GM12878 (cell line): ENCODE data around the gene PTPRS. TPM values are rescaled to one million over a fixed set of nuclear protein-coding genes. Genes with fewer than 3 reads are reported as not detected.

Experiments used
- ATAC-seq: fragments of 200-7000 bp; cut with Tn5 transposase; 3 replicates; pipeline ENCODE4 v1.9.1; 2020; ENCODE audit warnings: mild to moderate bottlenecking, moderate library complexity
- BruUV-seq: library from RNA; stranded (reverse); fragments of 400-500 nt; replicated peaks from 2 replicates; lab custom pipeline; 2021; lab: Mats Ljungman, UMichigan
- CTCF ChIA-PET: fragments of 300-600 bp; sonication (Branson Sonifier 250); formaldehyde crosslinking; extraction: SDS; loops from one replicate; lab custom pipeline; 2021; ENCODE audit warnings: inconsistent platforms; lab: Yijun Ruan, JAX
- POLR2A ChIA-PET: fragments of 350-600 bp; formaldehyde crosslinking; extraction: SDS; loops from one replicate; lab custom pipeline; 2021; ENCODE audit warnings: inconsistent platforms; lab: Charles Lee
- RAD21 ChIA-PET: fragments of 300-600 bp; sonication (Branson Sonifier 250); formaldehyde crosslinking; loops from one replicate; lab custom pipeline; 2023; ENCODE audit warnings: antibody characterized with exemption; ENCODE audit not compliant: unreplicated experiment; lab: Charles Lee
- SMC1A ChIA-PET: fragments of 300-600 bp; sonication (Branson Sonifier 250); formaldehyde crosslinking; loops from one replicate; lab custom pipeline; 2023; ENCODE audit not compliant: unreplicated experiment, uncharacterized antibody; lab: Charles Lee
- DNase-seq: peaks from one replicate; pipeline ENCODE4 v3.0.0-alpha.2; 2011; ENCODE audit warnings: low read depth, low spot score
- FAIRE-seq: peaks from 3 replicates; lab custom pipeline; 2011; peaks lifted over from hg19 to GRCh38; lab: Jason Lieb, UNC
- H2AFZ ChIP-seq: 2 replicates; pipeline ENCODE4 v1.6.0; 2011; ENCODE audit warnings: low read depth, low read length, control low read depth; ENCODE audit not compliant: control insufficient read depth
- H3K27ac ChIP-seq: 2 replicates; pipeline ENCODE4 v1.5.1; 2011; ENCODE audit warnings: control low read depth; ENCODE audit not compliant: control insufficient read depth, insufficient read depth
- H3K27me3 ChIP-seq, 2 experiments: replicated peaks in 1 of 2; 2 replicates each; pipeline versions ENCODE4 v1.6.0 to v1.6.1; 2011; ENCODE audit warnings: low read length in 1 of 2; ENCODE audit not compliant: control insufficient read depth in 2 of 2, insufficient read depth in 2 of 2
- H3K36me3 ChIP-seq, 2 experiments: 2 replicates each; pipeline ENCODE4 v1.5.1; 2011; ENCODE audit warnings: low read length in 1 of 2; ENCODE audit not compliant: control insufficient read depth in 2 of 2, insufficient read depth in 2 of 2
- H3K4me1 ChIP-seq: 2 replicates; pipeline ENCODE4 v1.6.1; 2011; ENCODE audit warnings: mild to moderate bottlenecking, low read length, moderate library complexity, mixed read lengths; ENCODE audit not compliant: control insufficient read depth, insufficient read depth
- H3K4me2 ChIP-seq: 2 replicates; pipeline ENCODE4 v1.6.0; 2011; ENCODE audit warnings: control low read depth; ENCODE audit not compliant: control insufficient read depth, insufficient read depth
- H3K4me3 ChIP-seq: fragments of 200-600 bp; sonication (generic); 2 replicates; pipeline ENCODE4 v1.5.1; 2016
- H3K79me2 ChIP-seq: 2 replicates; pipeline ENCODE4 v1.6.0; 2011; ENCODE audit warnings: low read length; ENCODE audit not compliant: control insufficient read depth, insufficient read depth
- H3K9ac ChIP-seq: 2 replicates; pipeline ENCODE4 v1.8.0; 2011; ENCODE audit warnings: low read length, control low read depth, mixed read lengths; ENCODE audit not compliant: control insufficient read depth, insufficient read depth
- H3K9me3 ChIP-seq: replicated peaks from 3 replicates; pipeline ENCODE4 v1.5.1; 2011; ENCODE audit warnings: mild to moderate bottlenecking, low read length; ENCODE audit not compliant: control insufficient read depth, insufficient read depth
- H4K20me1 ChIP-seq: 2 replicates; pipeline ENCODE4 v1.6.0; 2011; ENCODE audit not compliant: control insufficient read depth, insufficient read depth
- CHD1 ChIP-seq: IDR thresholded peaks from 2 replicates; pipeline ENCODE4 v1.6.1; 2012; ENCODE audit warnings: low read depth, low read length, improper control_type of control experiment
- EGR1 ChIP-seq, 2 experiments: IDR thresholded peaks; 1 replicate in 1 of 2; 2 replicates in 1 of 2; pipeline ENCODE4 v1.6.1; 2011 to 2012; ENCODE audit warnings: low read depth in 2 of 2, low read length in 2 of 2, borderline replicate concordance in 1 of 2, mild to moderate bottlenecking in 1 of 2, moderate library complexity in 1 of 2
- EZH2 ChIP-seq: IDR thresholded peaks from 2 replicates; pipeline ENCODE4 v1.6.1; 2012; ENCODE audit warnings: low read depth, mild to moderate bottlenecking, control low read depth, inconsistent platforms, low read length, borderline replicate concordance; ENCODE audit not compliant: control insufficient read depth
- MAX ChIP-seq: IDR thresholded peaks from 2 replicates; pipeline ENCODE4 v1.6.1; 2012; ENCODE audit warnings: low read depth, low read length, improper control_type of control experiment
- MTA2 ChIP-seq: fragments of 450-650 bp; IDR thresholded peaks from 2 replicates; pipeline ENCODE4 v1.6.1; 2016; ENCODE audit warnings: low read depth, mild to moderate bottlenecking, moderate library complexity
- MXI1 ChIP-seq: fragments of 150-350 bp; IDR thresholded peaks from 2 replicates; pipeline ENCODE4 v1.6.1; 2011; ENCODE audit warnings: low read depth, mild to moderate bottlenecking, inconsistent platforms, low read length, improper control_type of control experiment
- PKNOX1 ChIP-seq: fragments of 450-650 bp; IDR thresholded peaks from 2 replicates; pipeline ENCODE4 v1.6.1; 2016; ENCODE audit warnings: mild to moderate bottlenecking
- POLR2AphosphoS5 ChIP-seq: IDR thresholded peaks from 2 replicates; pipeline ENCODE4 v1.6.1; 2011; ENCODE audit warnings: mild to moderate bottlenecking, low read length, inconsistent platforms
- RELA ChIP-seq: fragments of 450-650 bp; IDR thresholded peaks from 2 replicates; pipeline ENCODE4 v1.8.0; 2014; ENCODE audit warnings: borderline replicate concordance; ENCODE audit not compliant: partially characterized antibody
- RUNX3 ChIP-seq: IDR thresholded peaks from 2 replicates; pipeline ENCODE4 v1.6.1; 2012; ENCODE audit warnings: low read length, inconsistent platforms
- SMARCA5 ChIP-seq: fragments of 450-650 bp; IDR thresholded peaks from 2 replicates; pipeline ENCODE4 v1.6.1; 2017; ENCODE audit warnings: mild to moderate bottlenecking
- SUZ12 ChIP-seq: fragments of 200-600 bp; sonication (generic); IDR thresholded peaks from one replicate; pipeline ENCODE4 v1.6.1; 2018; ENCODE audit warnings: antibody characterized with exemption, mild to moderate bottlenecking; ENCODE audit not compliant: unreplicated experiment
- WRNIP1 ChIP-seq: IDR thresholded peaks from 2 replicates; pipeline ENCODE4 v1.6.1; 2011; ENCODE audit warnings: low read depth, low read length, improper control_type of control experiment, borderline replicate concordance
- ZBTB4 ChIP-seq: fragments of 450-650 bp; formaldehyde crosslinking; IDR thresholded peaks from 2 replicates; pipeline ENCODE4 v1.4.0; 2022; ENCODE audit warnings: mild to moderate bottlenecking, moderate library complexity
- ZNF384 ChIP-seq: IDR thresholded peaks from 2 replicates; pipeline ENCODE4 v1.6.1; 2012; ENCODE audit warnings: low read depth, mild to moderate bottlenecking, low read length, improper control_type of control experiment, borderline replicate concordance
- WGBS: methylation state at CpG from one replicate; pipeline ENCODE4 v1.1.6; 2016; ENCODE audit warnings: low lambda C conversion rate; ENCODE audit not compliant: insufficient replicate concordance, insufficient coverage; ENCODE audit errors: missing lambda C conversion rate; 5-methylcytosine and 5-hydroxymethylcytosine counted together
- in situ Hi-C: fragments of 300-500 bp; cut with MboI; formaldehyde crosslinking; loops from 9 replicates; pipeline ENCODE4 v1.14.3; 2018; ENCODE audit warnings: mixed read lengths
- intact Hi-C: fragments of 100-400 bp; cut with micrococcal nuclease; formaldehyde crosslinking; loops from one replicate; pipeline ENCODE4 v1.14.2; 2022; ENCODE audit not compliant: unreplicated experiment
- polyA plus RNA-seq, 11 experiments: library from polyadenylated mRNA; depleted of rRNA in 4 of 11; unstranded in 6 of 11; stranded (reverse) in 5 of 11; fragments of >200 nt; fragmentation: Nextera tagmentation in 4 of 11; fragmentation: Illumina TruSeq in 1 of 11; extraction: Ambion mirVana in 4 of 11; extraction: Trizol in 1 of 11; gene quantifications; 1 replicate in 1 of 11; 2 replicates in 10 of 11; pipeline versions ENCODE4 v1.2.1 to v1.2.3, GENCODE V29; 2011 to 2016; ENCODE audit warnings: inconsistent platforms in 2 of 11, missing spikeins in 2 of 11, low read depth in 1 of 11
- total RNA-seq, 4 experiments: library from RNA; depleted of rRNA in 3 of 4; stranded (reverse); fragments of >200 nt in 3 of 4; fragmentation: Illumina TruSeq in 1 of 4; extraction: Trizol in 1 of 4; gene quantifications; 2 replicates each; pipeline versions ENCODE4 v1.2.1 to v1.2.3, GENCODE V29; 2013 to 2021

The PTPRS gene
- total and polyA plus RNA-seq, 10 of the 15 experiments (the other 5 are each of a cell fraction or from before 2014, with no cell fraction given) = 0.09 to 32.1 (median 0.71) TPM

GRCh38 chr19:5341981-5342380, 1.4 kb upstream of the PTPRS start:
- Histone ChIP-seq H2AFZ (no peak overlapping the region), H3K27me3 (peaks cover 2 to 9% of the 10 kb centered on the region in 2 experiments; a peak in 2 of 4 replicates), H4K20me1 (no peaks in the 10 kb centered on the region), H3K27ac (no peak overlapping the region), H3K9ac (no peak overlapping the region), H3K79me2 (no peaks in the 10 kb centered on the region), H3K36me3 (no peaks in the 10 kb centered on the region), H3K4me3 (no peak overlapping the region), H3K4me1 (peaks cover 4% of the 10 kb centered on the region; the same call in 1 of the 2 replicates), H3K4me2 (no peak overlapping the region), H3K9me3 (no peaks in the 10 kb centered on the region)
- 70% methylated on average over 4 of the region's 4 CpGs for WGBS
- ChIA-PET SMC1A (interaction anchor here (0.6 kb wide), 1 partner anchor 27 kb away, joined by 3 read pairs; no protein-coding TSS in a partner anchor), POLR2A (no interaction called here), CTCF (interaction anchor here (1.1 kb wide), 1 partner anchor 20 kb away, joined by 3 read pairs; no protein-coding TSS in a partner anchor), RAD21 (no interaction called here)
- DNase-seq = no peak
- in situ Hi-C loops (no loop called here), intact Hi-C loops (no loop called here)
- no TSS peak for BruUV-seq
- no peak for TF ChIP-seq CHD1
- no peak for TF ChIP-seq RELA
- no peak for TF ChIP-seq MTA2
- TF ChIP-seq POLR2AphosphoS5 = no peak
- no peak for TF ChIP-seq EGR1 (IDR thresholded peaks at IDR 0.05; ENCODE audit: borderline replicate concordance in 1 of 2, low read depth in 2 of 2, low read length in 2 of 2)
- TF ChIP-seq EZH2 = no peak
- TF ChIP-seq SMARCA5 = no peak
- no peak for TF ChIP-seq ZNF384
- TF ChIP-seq ZBTB4 (CRISPR knock-in tag) = no peak
- TF ChIP-seq WRNIP1 = no peak
- no peak for TF ChIP-seq MAX
- TF ChIP-seq SUZ12 = no peak
- TF ChIP-seq MXI1 = no peak
- no peak for TF ChIP-seq RUNX3
- TF ChIP-seq PKNOX1 = no peak
- ATAC-seq = no peak
- no peak for FAIRE-seq
